Trophoblast cell (in vitro differentiated cells and primary cell): ENCODE data around the gene CFAP97D2.
A peak's percentile ranks its signal among the peaks of the same experiment; 100 is the strongest.
"Not testable (repeated sequence)": the region's sequence is repeated elsewhere in the genome, so short reads cannot be mapped to it uniquely, and the experiment has no call there.

ENCODE experiments used
- DNase-seq, 2 donors: peaks; one replicate each; pipeline ENCODE4 v3.0.0-alpha.2; 2016
- H2AFZ ChIP-seq: 2 replicates; pipeline ENCODE4 v1.6.1; 2013; ENCODE audit warnings: low read length, moderate library complexity, mild to moderate bottlenecking; ENCODE audit not compliant: insufficient read depth, poor library complexity
- H2AK5ac ChIP-seq: 2 replicates; pipeline ENCODE4 v1.6.1; 2013; ENCODE audit warnings: mild to moderate bottlenecking, low read length
- H2BK120ac ChIP-seq: 2 replicates; pipeline ENCODE4 v1.6.1; 2013; ENCODE audit warnings: low read length, mild to moderate bottlenecking, moderate library complexity; ENCODE audit not compliant: insufficient read depth, poor library complexity
- H2BK12ac ChIP-seq: 2 replicates; pipeline ENCODE4 v1.6.1; 2013; ENCODE audit warnings: mild to moderate bottlenecking, low read length, moderate library complexity
- H2BK5ac ChIP-seq: 2 replicates; pipeline ENCODE4 v1.6.1; 2013; ENCODE audit warnings: low read length, low read depth, moderate library complexity, mild to moderate bottlenecking; ENCODE audit not compliant: poor library complexity
- H3K14ac ChIP-seq: 2 replicates; pipeline ENCODE4 v1.6.1; 2013; ENCODE audit warnings: mild to moderate bottlenecking, low read length
- H3K18ac ChIP-seq: 2 replicates; pipeline ENCODE4 v1.6.1; 2013; ENCODE audit warnings: mild to moderate bottlenecking, low read length
- H3K23ac ChIP-seq: 2 replicates; pipeline ENCODE4 v1.6.1; 2013; ENCODE audit warnings: low read length
- H3K27ac ChIP-seq: 2 replicates; pipeline ENCODE4 v1.5.1; 2013; ENCODE audit warnings: low read depth, mild to moderate bottlenecking, inconsistent platforms, low read length, moderate library complexity
- H3K27me3 ChIP-seq: 2 replicates; pipeline ENCODE4 v1.6.1; 2013; ENCODE audit warnings: inconsistent platforms, mild to moderate bottlenecking, low read length, moderate library complexity; ENCODE audit not compliant: insufficient read depth
- H3K36me3 ChIP-seq, 2 experiments: 1 replicate in 1 of 2; 2 replicates in 1 of 2; pipeline ENCODE4 v1.6.1; 2013; ENCODE audit warnings: low read length in 2 of 2, mild to moderate bottlenecking in 2 of 2, moderate library complexity in 1 of 2; ENCODE audit not compliant: insufficient read depth in 2 of 2, control insufficient read depth in 1 of 2
- H3K4ac ChIP-seq: 2 replicates; pipeline ENCODE4 v1.6.1; 2013; ENCODE audit warnings: low read depth, mild to moderate bottlenecking, low read length, moderate library complexity
- H3K4me1 ChIP-seq, 2 experiments: 1 replicate in 1 of 2; 2 replicates in 1 of 2; pipeline ENCODE4 v1.6.1; 2013; ENCODE audit warnings: low read length in 2 of 2, mild to moderate bottlenecking in 2 of 2, moderate library complexity in 1 of 2; ENCODE audit not compliant: insufficient read depth in 2 of 2, control insufficient read depth in 1 of 2
- H3K4me2 ChIP-seq: 2 replicates; pipeline ENCODE4 v1.6.1; 2013; ENCODE audit warnings: inconsistent platforms, mild to moderate bottlenecking, low read length, moderate library complexity
- H3K4me3 ChIP-seq: 2 replicates; pipeline ENCODE4 v1.5.1; 2013; ENCODE audit warnings: mild to moderate bottlenecking, low read depth, low read length, inconsistent platforms
- H3K79me1 ChIP-seq: one replicate; pipeline ENCODE4 v1.6.1; 2013; ENCODE audit warnings: low read length
- H3K79me2 ChIP-seq: 2 replicates; pipeline ENCODE4 v1.6.1; 2013; ENCODE audit warnings: low read length, mild to moderate bottlenecking; ENCODE audit not compliant: control insufficient read depth, insufficient read depth, poor library complexity
- H3K9ac ChIP-seq: 2 replicates; pipeline ENCODE4 v1.6.1; 2013; ENCODE audit warnings: mild to moderate bottlenecking, low read length
- H3K9me3 ChIP-seq: 2 replicates; pipeline ENCODE4 v1.6.1; 2013; ENCODE audit warnings: low read depth, mild to moderate bottlenecking, control low read depth, inconsistent platforms, low read length; ENCODE audit not compliant: insufficient read depth
- H4K12ac ChIP-seq: 2 replicates; pipeline ENCODE4 v1.6.1; 2013; ENCODE audit warnings: low read depth, mild to moderate bottlenecking, low read length, moderate library complexity
- H4K8ac ChIP-seq: 2 replicates; pipeline ENCODE4 v1.6.1; 2013; ENCODE audit warnings: low read depth, mild to moderate bottlenecking, low read length, moderate library complexity
- H4K91ac ChIP-seq: one replicate; pipeline ENCODE4 v1.6.1; 2013; ENCODE audit warnings: low read depth, mild to moderate bottlenecking, low read length, moderate library complexity
- WGBS: extraction: QIAGEN DNeasy Blood & Tissue Kit; methylation state at CpG from one replicate; pipeline ENCODE4 v1.1.7; 2013; ENCODE audit warnings: missing lambda C conversion rate; ENCODE audit not compliant: insufficient read length, insufficient coverage; ENCODE audit errors: extremely low coverage; 5-methylcytosine and 5-hydroxymethylcytosine counted together

The CFAP97D2 gene

GRCh38 chr13:114196629-114197028 lies 17.6 kb downstream of the CFAP97D2 start:
- no CpG with 5 or more reads among the region's 5 CpGs for WGBS
- H2AK5ac ChIP-seq = no peak overlapping the region
- no peaks in the 10 kb centered on the region for H3K79me2 ChIP-seq
- no peak overlapping the region for H2BK12ac ChIP-seq
- no peak for DNase-seq
- H4K8ac ChIP-seq = no peak overlapping the region
- H2BK5ac ChIP-seq = no peak overlapping the region
- H4K91ac ChIP-seq = no peak overlapping the region
- no peaks in the 10 kb centered on the region for H3K36me3 ChIP-seq
- no peak overlapping the region for H2AFZ ChIP-seq
- no peaks in the 10 kb centered on the region for H3K4me1 ChIP-seq
- no peak overlapping the region for H4K12ac ChIP-seq
- H3K4me2 ChIP-seq = no peak overlapping the region
- no peak overlapping the region for H3K18ac ChIP-seq
- H3K14ac ChIP-seq = no peak overlapping the region
- no peaks in the 10 kb centered on the region for H3K27me3 ChIP-seq
- H3K9ac ChIP-seq = no peak overlapping the region
- no peak overlapping the region for H3K4me3 ChIP-seq
- H3K4ac ChIP-seq = no peak overlapping the region
- peaks cover 14% of the 10 kb centered on the region for H3K9me3 ChIP-seq
- H3K27ac ChIP-seq = no peak overlapping the region
- no peaks in the 10 kb centered on the region for H3K79me1 ChIP-seq
- H2BK120ac ChIP-seq = no peak overlapping the region
- H3K23ac ChIP-seq = no peak overlapping the region

- no CpG with 5 or more reads among the region's 47 CpGs for WGBS
Measured at GRCh38 chr13:114198556-114198955, 19.5 kb downstream of the CFAP97D2 start.

GRCh38 chr13:114199526-114199925 lies 20.5 kb downstream of the CFAP97D2 start:
- not testable (repeated sequence) for H4K91ac ChIP-seq, H2AK5ac ChIP-seq, H3K23ac ChIP-seq, H3K27me3 ChIP-seq, H4K12ac ChIP-seq, H3K79me1 ChIP-seq, H3K4me2 ChIP-seq, H3K79me2 ChIP-seq, H3K27ac ChIP-seq, H2BK12ac ChIP-seq, DNase-seq, H3K4me1 ChIP-seq, H3K4ac ChIP-seq, H3K4me3 ChIP-seq, H3K9ac ChIP-seq, H3K18ac ChIP-seq, H2BK5ac ChIP-seq, H3K14ac ChIP-seq, H3K36me3 ChIP-seq, H2AFZ ChIP-seq, H2BK120ac ChIP-seq, H4K8ac ChIP-seq
- no CpG with 5 or more reads among the region's 75 CpGs for WGBS
- peaks cover 14% of the 10 kb centered on the region for H3K9me3 ChIP-seq

More at GRCh38 chr13:114198556-114198955, 19.5 kb downstream of the CFAP97D2 start:
- H3K4me1 ChIP-seq = no peaks in the 10 kb centered on the region
- H3K79me1 ChIP-seq = no peaks in the 10 kb centered on the region
- H3K27ac ChIP-seq = no peak overlapping the region
- no peak for DNase-seq
- H3K4ac ChIP-seq = no peak overlapping the region
- H3K27me3 ChIP-seq = no peaks in the 10 kb centered on the region
- no peak overlapping the region for H3K4me3 ChIP-seq
- H3K36me3 ChIP-seq = no peaks in the 10 kb centered on the region
- H4K91ac ChIP-seq = no peak overlapping the region
- peaks cover 14% of the 10 kb centered on the region for H3K9me3 ChIP-seq
- H2BK5ac ChIP-seq = no peak overlapping the region
- no peak overlapping the region for H2AFZ ChIP-seq
- H3K4me2 ChIP-seq = no peak overlapping the region
- H2BK120ac ChIP-seq = no peak overlapping the region
- H4K12ac ChIP-seq = no peak overlapping the region
- H3K18ac ChIP-seq = no peak overlapping the region
- H3K23ac ChIP-seq = no peak overlapping the region
- H3K79me2 ChIP-seq = no peaks in the 10 kb centered on the region
- no peak overlapping the region for H3K9ac ChIP-seq
- no peak overlapping the region for H2AK5ac ChIP-seq
- no peak overlapping the region for H4K8ac ChIP-seq
- no peak overlapping the region for H3K14ac ChIP-seq
- no peak overlapping the region for H2BK12ac ChIP-seq

GRCh38 chr13:114199954-114200353 lies 20.9 kb downstream of the CFAP97D2 start:
- H4K12ac ChIP-seq = no peak overlapping the region
- H3K27ac ChIP-seq = no peak overlapping the region
- no peaks in the 10 kb centered on the region for H3K27me3 ChIP-seq
- H3K79me1 ChIP-seq = no peaks in the 10 kb centered on the region
- H3K4me1 ChIP-seq = no peaks in the 10 kb centered on the region
- no peak overlapping the region for H3K18ac ChIP-seq
- H4K91ac ChIP-seq = no peak overlapping the region
- no peak overlapping the region for H3K14ac ChIP-seq
- peak overlapping the region; percentile 8 for H3K4me3 ChIP-seq
- no peak overlapping the region for H2BK5ac ChIP-seq
- peaks cover 12% of the 10 kb centered on the region for H3K9me3 ChIP-seq
- no peak overlapping the region for H3K4me2 ChIP-seq
- H3K23ac ChIP-seq = no peak overlapping the region
- no peak overlapping the region for H2AK5ac ChIP-seq
- WGBS = no CpG with 5 or more reads among the region's 42 CpGs
- no peak for DNase-seq
- no peak overlapping the region for H3K4ac ChIP-seq
- H2BK120ac ChIP-seq = no peak overlapping the region
- no peak overlapping the region for H2AFZ ChIP-seq
- H3K79me2 ChIP-seq = no peaks in the 10 kb centered on the region
- H2BK12ac ChIP-seq = no peak overlapping the region
- no peak overlapping the region for H4K8ac ChIP-seq
- no peaks in the 10 kb centered on the region for H3K36me3 ChIP-seq
- H3K9ac ChIP-seq = no peak overlapping the region
